Stomach (tissue), 4 donors: ENCODE data around the gene ZNRF3.

Experiments used
- EP300 ChIP-seq: sonication (generic); formaldehyde crosslinking; IDR thresholded peaks from one replicate; pipeline ENCODE4 v1.6.1; 2017; ENCODE audit warnings: antibody characterized with exemption
- POLR2A ChIP-seq, 4 donors: fragments of 450-650 bp; IDR thresholded peaks; one replicate each; pipeline ENCODE4 v1.6.1; 2016; ENCODE audit warnings: antibody characterized with exemption in 4 of 4, control low read depth in 2 of 4, mild to moderate bottlenecking in 1 of 4, moderate library complexity in 1 of 4
- POLR2AphosphoS5 ChIP-seq, 3 donors: sonication (generic); formaldehyde crosslinking; IDR thresholded peaks; one replicate each; pipeline ENCODE4 v1.6.1; 2016; ENCODE audit warnings: antibody characterized with exemption in 3 of 3
- TF ChIP-seq, protein P1 (sequence below), 7 experiments: fragments of 450-650 bp in 4 of 7; fragments of 200-600 bp in 3 of 7; sonication (generic) in 3 of 7; IDR thresholded peaks; one replicate each; pipeline ENCODE4 v1.5.1; 2016 to 2019; ENCODE audit warnings: antibody characterized with exemption in 7 of 7, control low read depth in 2 of 7, mild to moderate bottlenecking in 1 of 7

- TF ChIP-seq, protein P1, sequence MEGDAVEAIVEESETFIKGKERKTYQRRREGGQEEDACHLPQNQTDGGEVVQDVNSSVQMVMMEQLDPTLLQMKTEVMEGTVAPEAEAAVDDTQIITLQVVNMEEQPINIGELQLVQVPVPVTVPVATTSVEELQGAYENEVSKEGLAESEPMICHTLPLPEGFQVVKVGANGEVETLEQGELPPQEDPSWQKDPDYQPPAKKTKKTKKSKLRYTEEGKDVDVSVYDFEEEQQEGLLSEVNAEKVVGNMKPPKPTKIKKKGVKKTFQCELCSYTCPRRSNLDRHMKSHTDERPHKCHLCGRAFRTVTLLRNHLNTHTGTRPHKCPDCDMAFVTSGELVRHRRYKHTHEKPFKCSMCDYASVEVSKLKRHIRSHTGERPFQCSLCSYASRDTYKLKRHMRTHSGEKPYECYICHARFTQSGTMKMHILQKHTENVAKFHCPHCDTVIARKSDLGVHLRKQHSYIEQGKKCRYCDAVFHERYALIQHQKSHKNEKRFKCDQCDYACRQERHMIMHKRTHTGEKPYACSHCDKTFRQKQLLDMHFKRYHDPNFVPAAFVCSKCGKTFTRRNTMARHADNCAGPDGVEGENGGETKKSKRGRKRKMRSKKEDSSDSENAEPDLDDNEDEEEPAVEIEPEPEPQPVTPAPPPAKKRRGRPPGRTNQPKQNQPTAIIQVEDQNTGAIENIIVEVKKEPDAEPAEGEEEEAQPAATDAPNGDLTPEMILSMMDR (IDR thresholded peaks at IDR 0.05): no peak
- no peak for TF ChIP-seq POLR2A (IDR thresholded peaks at IDR 0.05)
- no peak for TF ChIP-seq POLR2AphosphoS5 (IDR thresholded peaks at IDR 0.05)
- TF ChIP-seq EP300: no peak
These were observed 105.7 kb downstream of the ZNRF3 start for GRCh38 chr22:28989035-28989464.
